Pancreas (tissue), 10 donors: ENCODE data around the gene LMX1B. TPM values are rescaled to one million over a fixed set of nuclear protein-coding genes. Genes with fewer than 3 reads are reported as not detected.
A peak's percentile ranks its signal among the peaks of the same experiment; 100 is the strongest.

Experiments
- ATAC-seq, 4 donors: fragments of 200-7000 bp; cut with Tn5 transposase; one replicate each; pipeline versions ENCODE4 v1.8.0 to v1.9.1; 2020; ENCODE audit warnings: mild to moderate bottlenecking in 4 of 4, moderate library complexity in 4 of 4
- DNase-seq, 6 donors: peaks; one replicate each; pipeline ENCODE4 v3.0.0-alpha.2; 2020
- FAIRE-seq: peaks from 2 replicates; lab custom pipeline; 2012; peaks lifted over from hg19 to GRCh38; lab: Jason Lieb, UNC
- H3K27ac ChIP-seq, 4 donors: fragments of 200-600 bp; sonication (generic); 1 replicate in 3 of 4; 2 replicates in 1 of 4; pipeline versions ENCODE4 v1.5.0 to v1.8.0; 2020
- H3K27me3 ChIP-seq, 4 donors: fragments of 200-600 bp; one replicate each; pipeline ENCODE4 v1.8.0; 2021
- H3K36me3 ChIP-seq, 3 donors: fragments of 200-600 bp; sonication (generic) in 1 of 3; one replicate each; pipeline versions ENCODE4 v1.5.0 to v1.8.0; 2020 to 2021
- H3K4me1 ChIP-seq, 3 donors: fragments of 200-600 bp; one replicate each; pipeline ENCODE4 v1.8.0; 2021
- H3K4me3 ChIP-seq, 4 donors: fragments of 200-600 bp; sonication (generic) in 2 of 4; one replicate each; pipeline versions ENCODE4 v1.5.0 to v1.8.0; 2020 to 2021
- H3K9me3 ChIP-seq, 4 donors: fragments of 200-600 bp; one replicate each; pipeline ENCODE4 v1.8.0; 2021
- whole genome bisulfite sequencing, 2 donors: extraction: QIAGEN DNeasy Blood & Tissue Kit; methylation state at CpG; one replicate each; pipeline ENCODE4 v1.1.7; 2013; 5-methylcytosine and 5-hydroxymethylcytosine counted together
- intact Hi-C, 3 donors: fragments of 100-400 bp; cut with DNase I; formaldehyde crosslinking; loops; one replicate each; pipeline versions ENCODE4 v1.11.1 to v1.14.2; 2022
- polyA plus RNA-seq, 2 donors: library from polyadenylated mRNA; stranded (reverse); fragments of 200-250 nt; gene quantifications; one replicate each; pipeline ENCODE4 v1.2.3, GENCODE V29; 2013
- total RNA-seq, 6 donors: library from RNA; stranded (reverse); fragmentation: NEBNext Ultra II Directional in 4 of 6; extraction: Animal tissue kit (Norgen Biotek cat#: 25700) in 4 of 6; gene quantifications; one replicate each; pipeline versions ENCODE4 v1.2.1 to v1.2.4, GENCODE V29; 2021 to 2023
- TF ChIP-seq, protein P1 (sequence below), 4 donors: fragments of 200-600 bp; sonication (generic) in 3 of 4; IDR thresholded peaks; one replicate each; pipeline versions ENCODE4 v1.5.0 to v1.8.0; 2021; ENCODE audit warnings: antibody characterized with exemption in 4 of 4
- donor health status: healthy with polysubstance abuse.
- donor health status: DM: no; HTN: no; CAD: no; lungs with moderate emphysema.
- donor health status: DM: no; HTN: no; CAD: no.
- donor health status: control.
- donor health status: control.
- donor health status: Bipolar disorder and iron deficiency.
- donor health status: DM: yes; HTN: yes; CAD: no.
- donor health status: DM: no; HTN: no; CAD: no.
- donor health status: DM: no; HTN: no; CAD: no.
- donor health status: DM: yes; HTN: yes; CAD: no.

LMX1B gene
- total and polyA plus RNA-seq, 8 donors, result 0.05 to 1.2 (median 0.46) TPM

DNA sequence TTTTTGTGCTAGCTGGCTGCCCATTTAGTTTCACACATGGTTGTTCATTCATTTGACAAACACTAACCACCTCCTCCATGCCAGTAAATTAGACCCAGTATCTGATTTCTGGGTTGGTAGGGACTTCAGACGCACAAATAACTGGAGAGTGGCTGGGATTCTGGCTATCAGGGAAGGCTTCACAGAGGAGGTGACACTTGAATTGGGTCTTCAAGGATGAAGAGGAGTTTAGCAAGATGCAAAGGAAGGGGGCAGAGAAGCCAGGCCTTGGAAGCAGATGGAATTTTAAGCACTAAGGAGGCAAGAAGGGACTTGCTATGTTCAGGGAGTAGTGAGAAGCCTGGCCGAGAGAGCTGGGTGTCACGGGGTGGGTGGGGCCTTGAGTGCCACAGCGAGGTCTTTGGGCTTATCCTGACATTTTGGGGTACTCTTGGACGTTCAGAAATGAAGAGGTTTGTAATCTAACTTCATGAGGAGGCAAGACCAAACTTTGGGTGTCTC is 71.3 kb downstream of the LMX1B start:
- TF ChIP-seq, protein P1, sequence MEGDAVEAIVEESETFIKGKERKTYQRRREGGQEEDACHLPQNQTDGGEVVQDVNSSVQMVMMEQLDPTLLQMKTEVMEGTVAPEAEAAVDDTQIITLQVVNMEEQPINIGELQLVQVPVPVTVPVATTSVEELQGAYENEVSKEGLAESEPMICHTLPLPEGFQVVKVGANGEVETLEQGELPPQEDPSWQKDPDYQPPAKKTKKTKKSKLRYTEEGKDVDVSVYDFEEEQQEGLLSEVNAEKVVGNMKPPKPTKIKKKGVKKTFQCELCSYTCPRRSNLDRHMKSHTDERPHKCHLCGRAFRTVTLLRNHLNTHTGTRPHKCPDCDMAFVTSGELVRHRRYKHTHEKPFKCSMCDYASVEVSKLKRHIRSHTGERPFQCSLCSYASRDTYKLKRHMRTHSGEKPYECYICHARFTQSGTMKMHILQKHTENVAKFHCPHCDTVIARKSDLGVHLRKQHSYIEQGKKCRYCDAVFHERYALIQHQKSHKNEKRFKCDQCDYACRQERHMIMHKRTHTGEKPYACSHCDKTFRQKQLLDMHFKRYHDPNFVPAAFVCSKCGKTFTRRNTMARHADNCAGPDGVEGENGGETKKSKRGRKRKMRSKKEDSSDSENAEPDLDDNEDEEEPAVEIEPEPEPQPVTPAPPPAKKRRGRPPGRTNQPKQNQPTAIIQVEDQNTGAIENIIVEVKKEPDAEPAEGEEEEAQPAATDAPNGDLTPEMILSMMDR (IDR thresholded peaks at IDR 0.05), result no peak
- ATAC-seq (no peak), FAIRE-seq (no peak), DNase-seq (no peak)
- intact Hi-C loops, result loop anchor here in 1 of 3 donors (5.0 kb wide), 1 partner anchor 73 kb away; the partner anchor contains the start of gene LMX1B
- H3K9me3 ChIP-seq, result no peaks in the 10 kb centered on the region
- H3K27ac ChIP-seq, result no peak overlapping the region
- H3K36me3 ChIP-seq, result no peaks in the 10 kb centered on the region
- no peaks in the 10 kb centered on the region for H3K4me1 ChIP-seq
- 63 to 75% methylated on average over 5 of the region's 5 CpGs for WGBS, 2 donors
- no peak overlapping the region for H3K4me3 ChIP-seq
- H3K27me3 ChIP-seq, result peaks cover 0 to 4% (median 2%) of the 10 kb centered on the region in 4 donors

DNA sequence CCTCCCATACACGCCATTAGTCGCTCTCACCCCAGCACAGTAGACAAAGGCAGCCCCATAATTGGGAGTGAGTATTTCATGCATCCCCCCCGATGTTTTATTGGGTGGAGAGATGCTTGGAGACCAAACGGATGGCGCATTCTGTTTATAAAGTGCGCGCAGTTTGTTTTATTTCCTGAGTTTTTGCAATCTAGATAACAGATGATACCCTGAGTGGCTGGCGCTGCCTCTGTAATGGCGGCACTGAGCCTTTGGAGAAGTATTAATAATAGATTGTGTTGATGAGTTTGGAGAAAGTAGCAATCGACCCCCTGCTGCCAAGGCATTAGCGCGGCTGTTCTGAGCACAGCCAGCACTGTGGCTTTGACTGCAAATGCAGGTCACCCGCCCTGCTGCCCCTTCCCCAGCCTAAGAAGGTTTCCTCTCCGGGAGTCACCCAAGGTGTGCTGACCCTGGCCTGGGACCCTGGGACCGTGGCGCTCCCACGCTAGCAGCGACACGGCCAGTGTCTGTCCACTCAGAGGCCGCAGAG is 74.3 kb downstream of the LMX1B start:
- no peak for FAIRE-seq
- ATAC-seq, result no peak
- no peaks in the 10 kb centered on the region for H3K4me1 ChIP-seq
- H3K4me3 ChIP-seq, result no peak overlapping the region
- TF ChIP-seq, protein P1 (IDR thresholded peaks at IDR 0.05), result no peak
- no peak overlapping the region for H3K27ac ChIP-seq
- 75 to 77% methylated on average over 20 of the region's 20 CpGs for WGBS, 2 donors
- peak in 1 of 6 donors; percentile 36 for DNase-seq
- no peaks in the 10 kb centered on the region for H3K9me3 ChIP-seq
- H3K36me3 ChIP-seq, result no peaks in the 10 kb centered on the region
- intact Hi-C loops, result loop anchor here in 1 of 3 donors (5.0 kb wide), 1 partner anchor 76 kb away; the partner anchor contains the start of gene LMX1B
- H3K27me3 ChIP-seq, result no peaks in the 10 kb centered on the region

DNA sequence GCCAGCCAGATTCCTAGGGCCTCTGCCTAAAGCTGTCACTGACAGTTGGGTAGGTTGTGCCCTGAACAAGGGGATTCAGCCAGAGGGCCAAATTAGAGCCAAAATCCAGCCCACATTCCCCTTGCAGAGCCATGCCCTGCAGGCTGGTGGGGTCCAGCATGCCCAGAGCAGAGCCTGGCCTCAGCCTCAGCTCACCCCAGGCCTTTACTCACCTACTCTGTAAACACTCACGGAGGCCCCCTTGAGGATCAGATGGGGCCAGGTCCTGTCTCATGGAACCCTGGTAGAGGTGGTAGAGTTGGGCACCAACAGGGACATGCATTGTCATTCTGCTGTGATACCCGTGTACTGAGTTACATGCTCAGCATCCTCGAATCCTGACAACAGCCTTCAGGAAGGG is 74.9 kb downstream of the LMX1B start:
- H3K27me3 ChIP-seq, result no peaks in the 10 kb centered on the region
- FAIRE-seq, result no peak
- intact Hi-C loops, result loop anchor here in 1 of 3 donors (5.0 kb wide), 1 partner anchor 76 kb away; the partner anchor contains the start of gene LMX1B
- peak in 1 of 6 donors; percentile 25 for DNase-seq
- no peak overlapping the region for H3K4me3 ChIP-seq
- H3K4me1 ChIP-seq, result no peaks in the 10 kb centered on the region
- TF ChIP-seq, protein P1 (IDR thresholded peaks at IDR 0.05), result no peak
- no peak for ATAC-seq
- H3K27ac ChIP-seq, result no peak overlapping the region
- WGBS, 2 donors, result 66 to 76% methylated on average over 3 of the region's 3 CpGs
- H3K9me3 ChIP-seq, result no peaks in the 10 kb centered on the region
- no peaks in the 10 kb centered on the region for H3K36me3 ChIP-seq

DNA sequence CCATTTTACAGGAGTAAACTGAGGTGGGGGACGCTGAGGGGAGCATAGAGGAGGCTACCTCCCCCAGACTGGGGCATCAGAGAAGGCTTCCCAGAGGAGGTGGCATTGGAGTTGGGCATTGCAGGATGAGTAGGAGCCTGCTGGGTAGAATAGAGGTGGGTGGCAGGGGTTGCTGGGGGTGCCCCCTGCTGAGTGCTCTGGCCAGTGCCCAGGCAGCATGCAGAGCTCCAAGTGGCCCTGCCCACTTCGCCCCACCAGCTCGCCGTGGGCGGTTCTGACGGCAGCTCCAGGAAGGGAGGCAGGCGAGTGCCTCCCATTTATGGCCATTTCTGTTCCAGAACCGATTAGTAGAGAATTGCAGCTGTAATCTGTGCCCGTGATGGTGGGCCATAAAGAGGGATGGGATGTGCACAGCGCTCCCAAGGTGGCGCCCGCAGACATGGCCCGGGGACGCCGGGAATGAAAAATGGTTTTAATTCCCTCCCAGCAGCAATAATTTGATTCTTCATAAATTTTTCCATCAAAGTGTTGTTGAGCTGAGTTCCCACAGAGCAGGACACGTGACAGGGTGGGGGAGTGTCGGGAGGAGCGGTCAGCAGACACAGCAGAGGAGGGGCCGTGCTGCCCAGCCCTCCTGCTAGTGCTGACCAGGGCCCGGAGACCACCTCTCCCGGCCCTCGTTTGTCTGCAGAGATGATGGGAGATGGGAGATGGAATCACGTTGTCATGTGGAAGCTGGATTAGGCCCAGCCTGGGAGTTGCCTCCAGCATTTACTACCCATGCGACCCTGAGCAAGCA is 75.5 kb downstream of the LMX1B start:
- DNase-seq (peak in 1 of 6 donors; percentile 24), FAIRE-seq (no peak), ATAC-seq (no peak)
- TF ChIP-seq, protein P1 (IDR thresholded peaks at IDR 0.05), result no peak
- Histone ChIP-seq H3K4me1 (no peaks in the 10 kb centered on the region), H3K27ac (no peak overlapping the region), H3K36me3 (no peaks in the 10 kb centered on the region), H3K27me3 (no peaks in the 10 kb centered on the region), H3K4me3 (no peak overlapping the region), H3K9me3 (no peaks in the 10 kb centered on the region)
- intact Hi-C loops, result loop anchor here in 1 of 3 donors (5.0 kb wide), 1 partner anchor 77 kb away; the partner anchor contains the start of gene LMX1B
- 61 to 70% methylated on average over 24 of the region's 24 CpGs for WGBS, 2 donors
